GM19025 (cell line): ENCODE results near the gene GCLC.
"Not testable (repeated sequence)": the region's sequence is repeated elsewhere in the genome, so short reads cannot be mapped to it uniquely, and the experiment has no call there.

ENCODE experiments used
- ATAC-seq: cut with Tn5 transposase; IDR thresholded peaks from one replicate; pipeline ENCODE4 v1.9.1; 2021; ENCODE audit warnings: mild to moderate bottlenecking, low read depth, moderate library complexity; ENCODE audit not compliant: unreplicated experiment

Gene GCLC

DNA sequence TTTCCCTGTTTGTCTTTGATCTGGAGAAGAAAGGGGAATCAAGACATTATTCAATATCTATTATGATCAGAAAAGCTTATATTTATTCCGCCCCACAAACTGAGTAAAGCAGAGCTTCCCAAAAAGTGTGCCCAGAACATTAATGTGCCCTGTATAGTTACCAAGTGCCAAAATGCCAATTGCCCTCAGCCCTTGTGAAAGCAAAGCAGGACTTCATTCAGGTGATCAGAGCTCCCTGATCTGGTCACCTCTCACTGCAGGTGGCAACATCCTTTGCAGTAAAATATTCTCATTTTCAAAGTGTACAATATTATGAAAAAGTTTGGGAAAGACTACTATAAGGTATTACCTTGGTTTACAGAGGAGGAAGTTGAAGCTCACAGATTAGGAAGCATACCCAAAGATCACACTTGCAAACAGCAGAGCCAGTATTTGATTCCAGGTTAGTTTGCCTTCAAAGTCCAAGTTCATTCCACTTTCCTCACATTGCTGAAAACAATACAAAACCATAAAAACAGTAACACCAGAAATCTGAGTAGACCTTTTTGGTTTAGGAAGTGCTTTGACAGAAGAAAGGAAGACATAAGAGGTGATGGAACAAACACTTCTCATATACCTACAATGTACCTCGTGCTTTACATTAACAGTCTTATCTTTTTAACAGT lies 19.6 kb upstream of the GCLC start:
- no peak for ATAC-seq

DNA sequence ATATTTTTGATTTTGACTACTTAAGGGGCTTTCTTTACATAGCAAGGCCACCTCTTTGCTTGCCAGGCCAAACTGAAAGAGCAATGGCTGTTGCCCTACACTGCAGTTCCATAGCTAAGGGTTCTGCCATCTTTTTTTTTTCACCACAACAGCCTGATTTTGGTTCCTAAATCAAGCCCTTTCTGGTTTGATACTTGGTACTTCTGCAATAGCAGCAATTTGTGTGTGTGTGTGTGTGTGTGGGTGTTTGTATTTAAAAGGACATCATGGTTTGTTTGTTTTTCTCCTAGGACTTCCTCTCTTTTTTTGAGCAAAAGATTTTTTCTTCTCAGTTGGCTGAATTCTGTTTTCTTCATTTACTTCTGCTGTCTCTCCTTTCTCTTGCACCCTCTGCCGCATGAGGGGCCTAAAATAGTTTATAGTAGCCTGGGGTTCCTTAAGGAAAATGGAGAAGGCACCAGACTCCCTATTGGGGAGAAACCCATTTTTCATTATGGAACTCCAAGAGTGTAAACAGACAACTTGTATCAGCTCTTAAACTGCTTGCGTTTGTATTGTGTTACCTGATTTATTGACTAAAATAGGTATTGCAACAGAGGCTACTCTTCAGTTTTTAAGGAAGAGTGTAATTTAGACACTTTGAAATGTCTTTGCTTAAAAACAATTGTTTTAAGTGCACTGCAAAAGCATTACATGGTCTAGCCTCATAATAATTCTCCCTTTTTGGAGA lies 12.2 kb upstream of the GCLC start:
- ATAC-seq: no peak

DNA sequence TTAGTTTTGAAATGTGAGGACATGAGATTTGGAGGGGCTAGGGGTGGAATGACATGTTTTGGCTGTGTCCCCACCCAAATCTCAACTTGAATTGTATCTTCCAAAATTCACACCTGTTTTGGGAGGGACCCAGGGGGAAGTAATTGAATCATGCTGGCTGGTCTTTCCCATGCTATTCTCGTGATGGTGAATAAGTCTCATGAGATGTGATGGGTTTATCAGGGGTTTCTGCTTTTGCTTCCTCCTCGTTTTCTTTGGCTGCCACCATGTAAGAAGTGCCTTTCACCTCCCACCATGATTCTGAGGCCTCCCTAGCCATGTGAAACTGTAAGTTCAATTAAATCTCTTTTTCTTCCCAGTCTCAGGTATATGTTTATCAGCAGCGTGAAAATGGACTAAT lies 8.7 kb upstream of the GCLC start:
- not testable (repeated sequence) for ATAC-seq

DNA sequence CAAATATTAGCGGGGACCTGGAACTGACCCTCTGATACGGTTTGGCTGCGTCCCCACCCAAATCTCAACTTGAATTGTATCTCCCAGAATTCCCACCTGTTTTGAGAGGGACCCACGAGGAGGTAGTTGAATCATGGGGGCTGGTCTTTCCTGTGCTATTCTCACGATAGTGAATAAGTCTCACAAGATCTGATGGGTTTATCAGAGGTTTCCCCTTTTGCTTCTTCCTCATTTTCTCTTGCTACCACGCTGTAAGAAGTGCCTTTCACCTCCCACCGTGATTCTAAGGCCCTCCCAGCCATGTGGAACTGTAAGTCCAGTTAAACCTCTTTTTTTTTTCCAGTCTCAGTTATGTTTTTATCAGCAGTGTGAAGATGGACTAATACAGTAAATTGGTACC lies 6.8 kb upstream of the GCLC start:
- not testable (repeated sequence) for ATAC-seq

DNA sequence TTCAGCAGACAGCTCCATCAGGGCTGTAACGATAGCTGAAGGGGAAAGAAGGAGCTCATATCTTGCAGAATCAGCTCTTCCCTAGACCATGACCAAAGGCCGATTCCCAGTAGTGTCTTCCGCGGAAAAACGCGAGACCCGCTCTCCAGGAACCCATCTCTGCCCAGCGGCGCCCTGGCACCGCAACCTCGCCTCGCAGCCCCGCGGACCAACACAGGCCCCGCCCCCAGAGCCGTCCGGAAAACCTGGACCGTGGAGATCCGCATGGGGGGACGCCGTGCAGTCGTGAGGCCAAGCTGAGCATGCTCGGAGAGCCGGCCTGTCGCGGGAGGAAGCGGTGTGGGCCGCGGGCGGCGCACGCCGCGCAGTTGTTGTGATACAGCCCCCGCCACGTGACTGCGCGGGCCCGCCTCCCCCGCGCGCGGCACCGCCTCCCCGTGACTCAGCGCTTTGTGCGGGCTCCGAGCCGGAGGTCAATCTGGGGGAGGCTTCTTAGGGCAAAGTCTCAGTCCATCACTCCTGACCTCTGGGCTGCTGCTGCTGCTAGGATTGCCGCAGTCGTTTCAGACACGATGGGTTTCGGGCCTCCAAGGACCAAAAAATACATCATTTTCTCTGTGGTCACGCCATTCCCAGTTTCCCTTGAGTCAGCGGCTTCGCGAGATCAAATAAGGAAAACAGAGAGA lies 3.1 kb upstream of the GCLC start:
- peak; percentile 70 for ATAC-seq

DNA sequence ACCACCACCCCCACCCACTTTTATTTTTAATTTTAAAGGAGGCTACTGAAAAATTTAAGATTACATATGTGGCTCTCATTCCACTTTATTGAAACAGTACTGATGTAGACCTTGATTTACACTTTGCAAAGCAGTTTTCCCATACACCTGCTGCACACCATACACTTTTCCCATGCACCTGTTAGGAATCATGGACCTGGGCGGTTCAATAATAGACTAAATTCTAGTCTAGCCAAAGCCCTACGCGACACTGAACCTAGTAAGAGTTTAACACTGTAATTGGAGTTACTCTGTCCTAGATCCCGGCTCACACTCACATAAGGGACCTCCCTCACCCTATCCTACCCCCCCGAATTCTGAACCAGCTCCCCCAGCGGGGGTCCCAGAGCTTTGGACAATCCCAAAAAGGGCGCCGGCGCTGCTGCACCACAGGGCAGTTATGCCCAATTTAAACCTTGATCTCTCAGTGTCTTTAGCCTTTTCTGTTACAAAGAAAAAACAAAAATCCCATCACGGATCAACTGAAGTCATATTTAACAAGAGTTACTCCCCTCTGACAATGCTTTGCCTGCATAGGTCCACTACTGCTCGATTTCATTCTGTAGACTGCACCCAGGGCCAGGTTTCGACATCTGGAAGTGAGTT lies 2.4 kb upstream of the GCLC start:
- peak; percentile 4 for ATAC-seq

DNA sequence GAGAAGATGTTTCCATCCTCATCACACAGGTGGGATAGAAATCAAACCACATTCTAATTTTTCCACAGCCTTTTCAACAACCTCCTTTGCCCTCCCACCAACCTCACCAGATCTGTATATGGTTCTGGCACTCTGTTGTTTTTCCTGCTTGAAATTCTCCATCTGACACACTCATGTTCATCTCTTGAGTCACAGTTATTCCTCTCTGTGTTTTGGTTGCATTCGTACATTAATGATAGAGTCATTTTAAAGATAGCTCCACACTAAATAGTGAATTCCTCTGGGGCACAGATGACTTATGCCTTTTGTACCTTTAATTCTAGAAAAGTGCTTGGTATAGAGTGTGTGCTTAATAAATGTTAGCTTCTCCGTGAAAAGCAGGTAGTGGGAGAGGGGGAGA lies 1.4 kb upstream of the GCLC start:
- no peak for ATAC-seq

DNA sequence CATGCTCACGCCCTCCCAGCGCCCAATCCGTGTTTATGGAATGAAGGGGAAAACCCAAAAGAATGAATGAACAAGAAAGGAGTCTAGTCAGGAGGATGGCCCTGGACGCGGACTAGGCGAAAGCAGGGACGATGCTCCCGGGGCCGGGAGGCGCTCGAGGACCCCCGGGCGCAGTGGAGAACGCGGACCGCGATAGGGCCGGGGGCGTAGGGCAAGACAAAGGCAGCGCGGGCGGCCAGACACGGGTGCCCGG lies 758 bp downstream of the GCLC start:
- no peak for ATAC-seq

DNA sequence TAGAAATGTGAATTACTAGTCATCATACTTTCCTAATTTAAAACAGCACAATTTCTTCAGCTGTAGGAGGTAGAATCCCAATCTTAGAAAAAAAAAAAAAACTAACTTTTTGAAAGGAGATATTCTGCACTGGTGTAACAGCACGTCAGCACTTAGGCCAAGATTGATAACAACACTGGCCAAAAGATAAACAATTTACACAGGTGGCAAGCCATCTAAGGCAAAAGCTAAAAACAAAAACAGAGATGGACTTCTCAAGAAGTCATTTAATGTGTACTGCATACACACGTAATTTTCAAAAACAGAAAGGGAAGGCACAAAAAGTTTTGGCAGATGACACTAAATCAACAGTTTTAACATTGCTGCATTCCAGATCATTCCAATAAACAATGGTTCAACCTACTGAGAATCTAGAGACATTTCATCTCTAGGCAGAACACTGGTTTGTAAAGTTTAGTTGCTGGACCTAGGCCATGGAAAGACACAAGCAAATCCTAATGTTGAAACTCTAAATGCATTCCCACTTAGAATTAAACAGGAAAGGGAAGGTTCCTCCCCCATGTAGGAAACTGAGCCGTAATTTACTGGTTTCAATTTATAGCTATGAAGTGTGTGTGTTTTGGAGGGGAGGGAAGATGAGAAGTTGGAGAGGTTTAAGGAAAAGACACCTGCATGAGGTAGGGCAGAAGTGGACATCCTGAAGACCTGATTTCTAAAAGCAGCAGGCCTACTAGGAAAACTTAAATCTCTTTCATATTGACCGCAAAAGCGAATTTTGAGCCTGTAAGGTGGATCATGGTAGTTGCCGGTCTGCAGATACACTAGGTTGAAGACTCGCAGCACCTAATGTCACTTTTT lies 1.3 kb downstream of the GCLC start:
- ATAC-seq: no peak

DNA sequence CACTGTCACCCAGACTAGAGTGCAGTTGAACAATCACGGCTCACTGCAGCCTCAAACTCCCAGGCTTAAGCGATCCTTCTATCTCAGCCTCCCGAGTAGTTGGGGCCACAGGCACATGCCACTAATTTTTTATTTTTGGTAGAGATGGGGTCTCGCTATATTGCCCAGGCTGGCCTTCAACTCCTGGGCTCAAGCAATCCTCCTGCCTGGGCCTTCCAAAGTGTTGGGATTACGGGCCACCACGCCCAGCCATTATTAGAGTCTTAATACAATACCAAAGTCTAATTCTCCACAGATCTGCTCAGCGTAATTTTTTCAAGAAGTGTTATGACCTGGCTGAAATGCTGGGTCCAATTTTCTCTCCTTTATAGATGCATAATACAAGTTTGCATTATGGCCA lies 3.0 kb downstream of the GCLC start:
- no peak for ATAC-seq

DNA sequence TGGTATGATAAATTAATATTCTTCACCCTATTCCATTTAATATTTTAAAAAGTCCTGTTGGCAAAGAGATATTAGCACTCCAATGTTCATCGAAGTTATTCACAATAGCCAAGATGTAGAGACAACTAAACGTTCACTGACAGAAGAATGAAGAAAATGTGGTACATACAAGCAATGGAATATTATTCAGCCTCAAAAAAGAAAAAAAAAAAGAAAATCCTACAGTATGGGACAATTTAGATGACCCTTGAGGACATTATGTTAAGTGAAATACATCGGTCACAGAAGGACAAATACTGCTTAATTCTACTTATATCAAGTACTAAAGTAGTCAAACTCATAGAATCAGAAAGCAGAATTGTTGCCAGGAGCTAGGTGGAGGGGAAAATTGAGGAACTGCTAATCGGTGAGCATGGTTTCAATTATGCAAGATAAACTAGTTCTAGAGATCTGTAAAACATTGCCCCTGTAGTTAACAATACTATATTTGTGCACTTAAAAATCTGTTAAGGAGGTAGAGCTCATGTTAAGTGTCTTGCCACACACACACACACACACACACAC lies 4.7 kb downstream of the GCLC start:
- ATAC-seq: no peak

DNA sequence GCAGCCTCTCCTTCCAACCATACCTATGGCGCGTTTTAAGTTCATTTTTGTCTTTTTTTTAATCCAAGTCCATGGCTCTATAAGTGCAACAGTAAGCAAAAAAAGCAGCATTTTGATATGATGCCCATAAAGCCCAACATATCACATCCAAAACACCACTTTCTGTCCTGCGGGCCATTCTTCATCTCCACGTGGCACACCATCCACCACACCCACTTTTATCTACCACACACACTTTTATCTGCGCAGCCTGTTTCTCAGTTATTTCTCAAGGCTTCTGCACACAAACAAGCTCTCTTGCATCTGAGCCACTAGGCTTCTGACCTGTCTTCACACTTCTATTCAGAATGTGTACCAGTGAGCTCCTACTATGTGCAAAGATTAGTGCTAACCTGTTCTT lies 5.3 kb downstream of the GCLC start:
- no peak for ATAC-seq

DNA sequence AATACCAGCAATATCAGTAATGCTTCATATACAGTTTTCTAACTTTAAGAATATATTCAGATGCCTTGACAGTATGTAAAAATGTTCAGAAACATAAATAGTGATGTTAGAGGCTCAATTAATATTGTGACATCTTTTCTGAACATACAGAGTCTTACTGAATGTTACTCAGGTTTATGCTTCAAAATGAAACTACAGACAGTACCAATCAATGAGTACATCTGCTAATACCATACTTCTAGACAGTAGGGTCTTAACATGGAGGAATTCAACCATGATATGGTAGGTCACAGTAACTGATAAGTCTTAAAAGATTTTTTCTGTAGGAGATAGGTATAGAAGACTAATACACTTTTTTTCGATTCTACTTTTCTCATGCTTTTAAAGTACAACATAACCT lies 8.3 kb downstream of the GCLC start:
- no peak for ATAC-seq

DNA sequence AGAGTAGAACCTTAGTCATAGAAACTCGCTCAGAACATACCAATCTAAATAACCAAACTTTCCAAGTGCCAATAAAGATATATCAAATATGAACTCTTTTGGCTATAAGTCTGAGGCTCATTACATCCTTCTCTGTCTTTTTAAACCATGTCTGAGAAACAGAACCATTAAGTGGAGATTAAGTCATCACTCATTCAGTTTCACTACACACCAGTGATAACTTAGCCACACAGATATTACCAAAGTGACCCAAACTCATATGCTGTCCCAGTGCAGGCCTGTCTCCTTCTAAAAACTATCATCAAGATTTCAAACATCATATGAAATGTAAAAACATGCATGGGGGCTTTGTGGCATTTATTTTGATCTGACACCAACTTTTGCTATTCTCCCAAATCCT lies 12.0 kb downstream of the GCLC start:
- ATAC-seq: no peak

DNA sequence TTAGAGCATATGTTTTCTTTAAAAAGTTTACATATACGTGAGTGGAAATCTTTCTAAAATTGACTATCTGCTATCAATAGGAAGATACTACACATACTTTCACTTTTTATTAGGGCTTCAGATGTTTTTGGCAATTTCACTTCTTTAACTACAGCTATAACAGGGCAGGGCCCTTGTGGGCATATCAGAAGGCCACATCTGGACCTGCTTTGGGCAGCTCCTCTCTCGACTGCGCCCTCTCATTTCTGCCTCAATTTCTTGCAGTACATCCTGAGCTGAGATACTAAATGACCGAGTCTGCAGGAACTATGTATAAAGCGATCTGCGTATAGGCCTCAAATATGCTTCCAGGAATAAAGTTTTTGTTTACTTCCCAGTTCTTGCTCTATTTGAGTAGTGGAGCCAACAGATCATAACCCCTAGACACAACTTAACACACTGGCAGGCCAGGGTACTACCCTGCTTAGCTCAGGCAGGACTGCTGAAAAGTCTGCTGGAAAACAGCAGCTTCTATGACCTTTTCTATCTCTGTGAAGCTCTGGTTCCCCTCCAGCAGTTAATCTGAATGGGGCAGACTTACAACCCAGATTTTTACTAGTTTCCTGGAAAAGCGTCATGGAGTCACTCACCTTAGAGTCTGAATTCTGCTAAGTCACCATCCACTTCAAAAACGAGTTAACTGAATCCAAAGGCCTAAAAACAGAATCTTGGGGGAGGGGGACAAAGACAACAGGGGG lies 12.7 kb downstream of the GCLC start:
- no peak for ATAC-seq

DNA sequence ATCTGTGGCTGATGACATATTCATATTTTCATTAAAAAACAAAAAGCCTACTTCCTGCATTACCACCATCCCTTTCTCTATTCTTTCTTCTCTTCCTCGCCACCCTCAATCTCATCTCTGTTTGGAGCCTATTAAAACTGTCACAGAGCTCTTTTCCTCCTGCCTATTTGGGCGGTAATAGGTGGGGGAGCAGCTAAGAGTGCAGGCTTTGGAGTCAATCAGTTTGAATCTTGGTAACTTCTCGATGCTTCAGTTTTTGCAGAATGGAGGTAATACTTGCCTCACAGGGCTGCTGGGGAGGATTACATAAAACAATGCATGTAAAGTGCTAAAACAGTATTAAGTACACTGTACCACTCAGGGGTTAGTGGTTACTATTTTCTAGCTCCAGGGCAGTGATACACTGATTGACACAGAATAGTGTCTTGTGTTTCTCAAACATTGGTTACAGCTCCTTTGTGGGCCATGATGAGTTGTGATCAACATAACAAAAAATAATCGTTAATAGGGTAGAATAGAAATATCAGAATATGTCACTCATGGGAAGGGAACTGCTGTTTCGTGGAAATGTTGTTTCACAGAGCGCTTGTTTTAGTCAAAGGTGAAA lies 14.0 kb downstream of the GCLC start:
- ATAC-seq: no peak

DNA sequence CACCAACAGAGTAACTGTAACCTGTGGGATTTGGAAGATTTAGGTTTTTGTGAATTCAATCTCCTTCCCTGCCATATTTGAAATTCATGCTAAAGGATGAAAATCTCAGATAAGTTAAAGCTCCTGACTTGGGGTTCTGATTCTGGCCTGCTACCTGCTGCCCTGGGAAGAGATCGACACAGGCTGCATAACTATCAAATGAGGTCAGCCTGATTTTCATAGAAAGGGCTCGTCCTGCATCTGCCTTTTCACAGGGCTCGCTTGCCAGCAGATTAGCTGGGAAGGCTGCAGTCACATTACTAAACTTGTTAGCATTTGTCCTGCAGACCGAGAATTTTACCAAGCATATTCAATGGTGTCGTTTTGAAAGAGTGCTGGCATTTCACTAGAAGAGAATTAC lies 14.6 kb downstream of the GCLC start:
- ATAC-seq: no peak

DNA sequence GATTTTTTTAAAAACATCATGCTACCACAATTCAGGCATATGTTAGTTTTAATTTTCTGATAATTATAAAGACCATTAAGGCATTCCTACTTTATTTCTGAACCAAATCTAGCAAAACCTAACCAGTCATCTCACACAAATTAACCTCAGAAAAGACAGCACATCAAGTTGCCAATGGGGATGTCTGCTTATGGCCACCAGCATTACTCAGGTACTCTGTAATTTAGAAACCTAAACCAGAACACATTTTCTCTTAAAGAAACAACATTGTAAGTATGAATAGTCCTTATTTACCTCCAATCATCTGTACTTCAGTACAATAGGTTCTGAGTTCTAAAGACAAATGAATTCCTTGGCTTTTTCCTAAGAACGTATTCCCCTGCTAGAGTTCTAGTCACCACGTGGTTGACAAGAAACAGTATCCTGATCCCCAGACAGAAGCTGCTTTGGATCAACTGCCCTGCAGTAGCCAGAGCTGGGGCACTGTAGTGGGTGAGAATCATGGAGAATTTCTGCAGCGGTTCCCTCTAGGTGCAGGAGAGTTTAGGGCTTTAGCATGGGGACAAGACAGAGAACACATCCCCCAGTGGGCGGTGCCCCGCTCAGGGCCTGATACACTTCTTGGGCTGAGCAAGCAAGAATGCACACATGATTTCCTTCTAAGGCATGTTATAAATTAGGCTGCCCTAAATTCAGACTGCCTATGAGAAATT lies 15.4 kb downstream of the GCLC start:
- ATAC-seq: no peak

DNA sequence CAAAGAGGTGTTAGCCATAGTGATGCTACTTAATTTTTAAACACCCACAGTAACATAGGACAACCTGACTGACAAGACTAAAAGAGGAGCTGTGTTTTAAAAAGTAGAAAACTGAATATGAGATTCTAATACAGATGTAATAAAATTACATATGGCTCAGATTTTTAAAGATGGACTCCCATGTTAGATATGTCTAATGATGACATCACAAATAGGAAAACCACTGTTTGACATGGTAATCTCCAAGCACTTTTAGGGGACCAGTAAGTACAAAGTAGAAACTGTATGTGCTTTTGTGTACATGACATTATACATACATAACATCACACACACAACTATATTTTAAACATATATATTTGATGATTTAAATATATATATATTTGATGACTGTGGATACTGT lies 16.8 kb downstream of the GCLC start:
- ATAC-seq: no peak
